ENCODE results near the gene ZNF326. TPM values are rescaled to one million over a fixed set of nuclear protein-coding genes. Genes with fewer than 3 reads are reported as not detected.

ZNF326 gene
- 9.6 and 13.6 TPM in 2 replicates for total RNA-seq

GRCh38 chr1:89994805-89995597 lies at the start of gene ZNF326:
ZNF326 (plus strand) TSS chr1:89995110; CDS start chr1:89995258, 148 bp downstream.

Small RNAs within 50 kb of the gene (small RNA-seq; reads per million reads assigned to genes)
- not detected for gene RN7SKP272

Other genes starting within 250 kb of the ZNF326 start
- gene LRRC8D, start 174.1 kb upstream of the ZNF326 start, total RNA-seq, result 14.1 and 14.3 TPM in 2 replicates